H9 (cell line): ENCODE data around the gene CBS. TPM values are rescaled to one million over a fixed set of nuclear protein-coding genes. Genes with fewer than 3 reads are reported as not detected.
"Not testable (repeated sequence)": the region's sequence is repeated elsewhere in the genome, so short reads cannot be mapped to it uniquely, and the experiment has no call there.

Experiments used
- DNase-seq: peaks from one replicate; pipeline ENCODE4 v3.0.0-alpha.2; 2017
- H2AFZ ChIP-seq: one replicate; pipeline ENCODE4 v1.6.1; 2013; ENCODE audit warnings: mild to moderate bottlenecking, low read length, control low read depth, moderate library complexity
- H2AK5ac ChIP-seq: 2 replicates; pipeline ENCODE4 v1.6.1; 2013; ENCODE audit warnings: low read length, control low read depth, mixed read lengths; ENCODE audit not compliant: insufficient read length
- H2BK120ac ChIP-seq: one replicate; pipeline ENCODE4 v1.6.1; 2013; ENCODE audit warnings: low read depth, mild to moderate bottlenecking, low read length, control low read depth, inconsistent platforms; ENCODE audit not compliant: poor library complexity, severe bottlenecking
- H2BK12ac ChIP-seq: 2 replicates; pipeline ENCODE4 v1.6.1; 2013; ENCODE audit warnings: low read length, control low read depth, mixed read lengths, low read depth; ENCODE audit not compliant: insufficient read length
- H2BK15ac ChIP-seq: 2 replicates; pipeline ENCODE4 v1.6.1; 2013; ENCODE audit warnings: low read depth, low read length, control low read depth
- H2BK20ac ChIP-seq: one replicate; pipeline ENCODE4 v1.6.1; 2013; ENCODE audit warnings: low read depth, mild to moderate bottlenecking, low read length, control low read depth, inconsistent platforms; ENCODE audit not compliant: poor library complexity, severe bottlenecking
- H2BK5ac ChIP-seq: 2 replicates; pipeline ENCODE4 v1.6.1; 2013; ENCODE audit warnings: low read length, control low read depth, mixed read lengths; ENCODE audit not compliant: insufficient read length
- H3K14ac ChIP-seq: 2 replicates; pipeline ENCODE4 v1.6.1; 2013; ENCODE audit warnings: low read length, control low read depth; ENCODE audit not compliant: insufficient read depth
- H3K18ac ChIP-seq: 2 replicates; pipeline ENCODE4 v1.6.1; 2013; ENCODE audit warnings: low read depth, mild to moderate bottlenecking, mixed read lengths, low read length, control low read depth; ENCODE audit not compliant: insufficient read length
- H3K23ac ChIP-seq: 2 replicates; pipeline ENCODE4 v1.6.1; 2013; ENCODE audit warnings: low read length, control low read depth, mixed read lengths, low read depth; ENCODE audit not compliant: insufficient read length
- H3K23me2 ChIP-seq: 2 replicates; pipeline ENCODE4 v1.6.1; 2013; ENCODE audit warnings: low read depth, mild to moderate bottlenecking, mixed read lengths, low read length, control low read depth; ENCODE audit not compliant: insufficient read length, poor library complexity, severe bottlenecking
- H3K27ac ChIP-seq: 2 replicates; pipeline ENCODE4 v1.5.1; 2013; ENCODE audit warnings: low read length, control low read depth, mixed read lengths, low read depth; ENCODE audit not compliant: insufficient read length
- H3K27me3 ChIP-seq: 2 replicates; pipeline ENCODE4 v1.6.1; 2013; ENCODE audit warnings: low read length, control low read depth, inconsistent platforms; ENCODE audit not compliant: insufficient read depth
- H3K4ac ChIP-seq: 2 replicates; pipeline ENCODE4 v1.6.1; 2013; ENCODE audit warnings: low read depth, mild to moderate bottlenecking, control low read depth, inconsistent platforms, low read length, moderate library complexity
- H3K4me1 ChIP-seq: 2 replicates; pipeline ENCODE4 v1.6.1; 2013; ENCODE audit warnings: low read length, control low read depth, inconsistent platforms; ENCODE audit not compliant: insufficient read depth
- H3K4me2 ChIP-seq: 2 replicates; pipeline ENCODE4 v1.6.1; 2013; ENCODE audit warnings: low read length, control low read depth, mixed read lengths; ENCODE audit not compliant: insufficient read length, insufficient read depth
- H3K56ac ChIP-seq: 2 replicates; pipeline ENCODE4 v1.6.1; 2013; ENCODE audit warnings: low read depth, mild to moderate bottlenecking, mixed read lengths, low read length, control low read depth; ENCODE audit not compliant: insufficient read length
- H3K79me1 ChIP-seq: 2 replicates; pipeline ENCODE4 v1.6.1; 2013; ENCODE audit warnings: low read depth, mild to moderate bottlenecking, moderate library complexity, low read length, control low read depth, inconsistent platforms; ENCODE audit not compliant: insufficient read depth, poor library complexity, severe bottlenecking
- H3K79me2 ChIP-seq: 2 replicates; pipeline ENCODE4 v1.6.1; 2013; ENCODE audit warnings: low read length, control low read depth, inconsistent platforms; ENCODE audit not compliant: insufficient read depth
- H3K9ac ChIP-seq: 2 replicates; pipeline ENCODE4 v1.6.1; 2013; ENCODE audit warnings: low read length, control low read depth, mixed read lengths; ENCODE audit not compliant: insufficient read length; ENCODE audit errors: extremely low read depth
- H3K9me3 ChIP-seq: one replicate; pipeline ENCODE4 v1.6.1; 2013; ENCODE audit warnings: low read depth, low read length, inconsistent platforms; ENCODE audit not compliant: control insufficient read depth
- H3T11ph ChIP-seq: one replicate; pipeline ENCODE4 v1.6.1; 2013; ENCODE audit warnings: mild to moderate bottlenecking, low read length, control low read depth, inconsistent platforms
- H4K20me1 ChIP-seq: one replicate; pipeline ENCODE4 v1.6.1; 2013; ENCODE audit not compliant: control insufficient read depth, insufficient read length, insufficient read depth
- H4K5ac ChIP-seq: 2 replicates; pipeline ENCODE4 v1.6.1; 2013; ENCODE audit warnings: low read depth, mild to moderate bottlenecking, mixed read lengths, low read length, control low read depth; ENCODE audit not compliant: insufficient read length
- H4K8ac ChIP-seq: replicated peaks from 2 replicates; pipeline ENCODE4 v1.6.1; 2013; ENCODE audit warnings: low read length, control low read depth, mixed read lengths, low read depth; ENCODE audit not compliant: insufficient read length
- H4K91ac ChIP-seq: 2 replicates; pipeline ENCODE4 v1.6.1; 2013; ENCODE audit warnings: low read depth, mild to moderate bottlenecking, moderate library complexity, mixed read lengths, low read length, control low read depth; ENCODE audit not compliant: insufficient read length
- H3K27ac Mint-ChIP-seq, 3 experiments: 2 replicates in 2 of 3; 3 replicates in 1 of 3; pipeline ENCODE4 v1.8.0; 2020 to 2021; ENCODE audit warnings: mixed read lengths in 3 of 3, mild to moderate bottlenecking in 1 of 3, moderate library complexity in 1 of 3
- H3K27me3 Mint-ChIP-seq: 2 replicates; pipeline ENCODE4 v1.8.0; 2021; ENCODE audit warnings: low read depth, mild to moderate bottlenecking, moderate library complexity, mixed read lengths
- H3K36me3 Mint-ChIP-seq, 3 experiments: 2 replicates in 2 of 3; 3 replicates in 1 of 3; pipeline ENCODE4 v1.8.0; 2020 to 2021; ENCODE audit warnings: low read depth in 3 of 3, mixed read lengths in 3 of 3; ENCODE audit not compliant: insufficient read depth in 1 of 3
- H3K4me1 Mint-ChIP-seq, 2 experiments: 2 replicates each; pipeline ENCODE4 v1.8.0; 2020; ENCODE audit warnings: mixed read lengths in 2 of 2
- H3K4me3 Mint-ChIP-seq, 2 experiments: 2 replicates in 1 of 2; 3 replicates in 1 of 2; pipeline ENCODE4 v1.8.0; 2020 to 2021; ENCODE audit warnings: mild to moderate bottlenecking in 2 of 2, mixed read lengths in 2 of 2, moderate library complexity in 1 of 2
- H3K9me3 Mint-ChIP-seq, 2 experiments: 2 replicates in 1 of 2; 3 replicates in 1 of 2; pipeline ENCODE4 v1.8.0; 2020; ENCODE audit warnings: mild to moderate bottlenecking in 2 of 2, mixed read lengths in 2 of 2, moderate library complexity in 1 of 2
- WGBS: extraction: QIAGEN DNeasy Blood & Tissue Kit; methylation state at CpG from one replicate; pipeline ENCODE4 v1.1.7; 2013; ENCODE audit warnings: missing lambda C conversion rate, low lambda C conversion rate, mixed read lengths; ENCODE audit not compliant: insufficient read length; ENCODE audit errors: extremely low coverage; 5-methylcytosine and 5-hydroxymethylcytosine counted together
- total RNA-seq: library from RNA; stranded (reverse); gene quantifications from 2 replicates; pipeline ENCODE4 v1.2.1, GENCODE V29; 2021

CBS gene
- total RNA-seq, 1 experiment from 2014 or later, result 350 TPM

GRCh38 chr21:43101000-43101399 lies 25.4 kb upstream of the CBS start:
- H3K4ac ChIP-seq, H3K36me3 Mint-ChIP-seq: not testable (repeated sequence)

GRCh38 chr21:43091979-43092614 lies 16.5 kb upstream of the CBS start:
- not testable (repeated sequence) for H3K56ac ChIP-seq, H3K27ac Mint-ChIP-seq, H2BK120ac ChIP-seq, H2AK5ac ChIP-seq, H3K79me2 ChIP-seq, H3K14ac ChIP-seq, H3K36me3 Mint-ChIP-seq, H3K4me3 Mint-ChIP-seq, H3K4me1 ChIP-seq, H2BK5ac ChIP-seq, H4K20me1 ChIP-seq, H2AFZ ChIP-seq, H2BK15ac ChIP-seq, H2BK20ac ChIP-seq, H4K5ac ChIP-seq, H3K79me1 ChIP-seq, H3K27ac ChIP-seq, H3K4me2 ChIP-seq, H3K4me1 Mint-ChIP-seq, H3K9ac ChIP-seq, H3K9me3 ChIP-seq, H4K91ac ChIP-seq, H3T11ph ChIP-seq, H3K27me3 Mint-ChIP-seq, H3K23ac ChIP-seq, H3K4ac ChIP-seq, DNase-seq, H3K18ac ChIP-seq, H2BK12ac ChIP-seq, H3K9me3 Mint-ChIP-seq, H4K8ac ChIP-seq, H3K23me2 ChIP-seq, H3K27me3 ChIP-seq
- WGBS, result no CpG with 5 or more reads among the region's 16 CpGs

More at GRCh38 chr21:43101000-43101399, 25.4 kb upstream of the CBS start:
- not testable (repeated sequence) for H3K4me3 Mint-ChIP-seq, H4K8ac ChIP-seq, H3K9me3 ChIP-seq, H3K4me2 ChIP-seq, H3K56ac ChIP-seq, H2AK5ac ChIP-seq, H3T11ph ChIP-seq, H3K9me3 Mint-ChIP-seq, DNase-seq, H3K14ac ChIP-seq, H2AFZ ChIP-seq, H3K23me2 ChIP-seq, H2BK120ac ChIP-seq, H4K91ac ChIP-seq, H3K4me1 Mint-ChIP-seq, H2BK15ac ChIP-seq, H3K27ac Mint-ChIP-seq, H3K23ac ChIP-seq, H3K4me1 ChIP-seq, H4K5ac ChIP-seq, H4K20me1 ChIP-seq, H2BK5ac ChIP-seq, H3K79me1 ChIP-seq, H2BK12ac ChIP-seq, H3K18ac ChIP-seq, H3K27me3 ChIP-seq, H3K9ac ChIP-seq, H3K27me3 Mint-ChIP-seq, H3K27ac ChIP-seq, H3K79me2 ChIP-seq, H2BK20ac ChIP-seq
- WGBS, result no CpG with 5 or more reads among the region's 7 CpGs
